ENCODE results near the gene LRRC75A. TPM values are rescaled to one million over a fixed set of nuclear protein-coding genes. Genes with fewer than 3 reads are reported as not detected.
A peak's percentile ranks its signal among the peaks of the same experiment; 100 is the strongest.

LRRC75A gene
- total RNA-seq, 1 experiment from 2014 or later, result 10.1 TPM

DNA sequence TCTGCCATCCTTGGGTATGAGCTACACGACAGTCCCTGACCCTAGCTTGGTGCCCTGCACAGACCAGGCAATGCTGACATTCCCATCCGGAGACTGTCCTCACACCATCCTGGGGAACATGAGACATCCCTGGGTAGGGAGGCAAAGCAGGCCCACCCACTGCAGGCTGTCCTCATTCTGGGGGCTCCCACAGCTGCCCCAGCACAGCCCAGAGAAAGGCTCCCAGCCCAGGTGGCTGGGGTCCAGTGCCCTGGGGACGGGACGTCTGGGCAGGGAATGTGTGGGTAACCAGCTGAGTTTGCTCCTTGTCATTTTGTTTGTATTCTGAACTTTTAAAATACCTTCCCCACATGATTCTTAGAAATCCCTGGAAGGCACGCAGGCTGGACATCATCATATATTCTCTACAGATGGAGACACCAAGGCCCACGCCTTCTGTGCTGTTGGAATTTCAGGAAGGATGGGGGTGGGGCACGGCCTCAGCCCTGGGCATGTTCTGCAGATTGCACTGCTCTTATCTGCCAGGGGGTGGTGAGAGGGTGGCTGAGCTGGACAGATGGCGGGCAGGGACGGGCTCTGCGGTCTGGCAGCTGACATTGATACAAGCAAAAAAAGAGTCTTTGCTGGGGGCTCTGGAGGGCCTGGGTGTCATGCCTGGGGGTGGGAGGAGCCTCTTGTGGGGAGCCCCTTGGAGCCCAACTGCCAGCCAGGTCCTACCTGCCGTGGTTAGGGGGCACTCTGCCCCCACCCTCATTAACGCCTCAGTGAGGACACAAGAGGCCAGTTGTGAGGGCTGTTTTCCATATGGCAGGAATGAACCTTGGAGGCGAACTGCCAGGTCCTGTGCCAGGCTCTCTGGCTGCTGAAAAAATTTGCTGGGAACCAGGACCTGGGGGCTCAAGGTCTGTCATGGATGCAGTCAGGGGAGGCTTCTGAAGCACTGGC is 28.4 kb downstream of the LRRC75A start:
- WGBS (ENCODE audit: extremely low coverage, insufficient read length, low lambda C conversion rate), result no CpG with 5 or more reads among the region's 13 CpGs
- no peak overlapping the region for H2BK15ac ChIP-seq (ENCODE audit: low read depth, low read length)
- no peaks in the 10 kb centered on the region for H4K20me1 ChIP-seq (ENCODE audit: control insufficient read depth, insufficient read depth, insufficient read length)
- peaks cover 5% of the 10 kb centered on the region for H3K4me1 ChIP-seq (ENCODE audit: insufficient read depth, low read length)
- H3K9me3 ChIP-seq (ENCODE audit: control insufficient read depth, low read depth, low read length), result no peaks in the 10 kb centered on the region
- no peak overlapping the region for H3T11ph ChIP-seq (ENCODE audit: low read length)
- H3K18ac ChIP-seq (ENCODE audit: insufficient read length, low read depth, low read length), result no peak overlapping the region
- no peak overlapping the region for H4K91ac ChIP-seq (ENCODE audit: insufficient read length, low read depth, low read length)
- no peak overlapping the region for H2BK20ac ChIP-seq (ENCODE audit: low read depth, low read length, poor library complexity, severe bottlenecking)
- Mint-ChIP-seq H3K9me3 (no peaks in the 10 kb centered on the region), H3K27me3 (ENCODE audit: low read depth) (no peaks in the 10 kb centered on the region), H3K27ac (no peak overlapping the region), H3K4me1 (peaks cover 28 to 47% of the 10 kb centered on the region in 2 experiments), H3K36me3 (ENCODE audit: insufficient read depth in 1 of 3, low read depth in 3 of 3) (peaks cover 0 to 12% (median 10%) of the 10 kb centered on the region in 3 experiments; a peak in 6 of 7 replicates), H3K4me3 (no peak overlapping the region)
- no peak overlapping the region for H3K14ac ChIP-seq (ENCODE audit: insufficient read depth, low read length)
- H2BK5ac ChIP-seq (ENCODE audit: insufficient read length, low read length), result no peak overlapping the region
- H3K79me1 ChIP-seq (ENCODE audit: insufficient read depth, low read depth, low read length, poor library complexity, severe bottlenecking), result no peaks in the 10 kb centered on the region
- H2BK12ac ChIP-seq (ENCODE audit: insufficient read length, low read depth, low read length), result no peak overlapping the region
- H3K79me2 ChIP-seq (ENCODE audit: insufficient read depth, low read length), result no peaks in the 10 kb centered on the region
- TF ChIP-seq, protein P1, sequence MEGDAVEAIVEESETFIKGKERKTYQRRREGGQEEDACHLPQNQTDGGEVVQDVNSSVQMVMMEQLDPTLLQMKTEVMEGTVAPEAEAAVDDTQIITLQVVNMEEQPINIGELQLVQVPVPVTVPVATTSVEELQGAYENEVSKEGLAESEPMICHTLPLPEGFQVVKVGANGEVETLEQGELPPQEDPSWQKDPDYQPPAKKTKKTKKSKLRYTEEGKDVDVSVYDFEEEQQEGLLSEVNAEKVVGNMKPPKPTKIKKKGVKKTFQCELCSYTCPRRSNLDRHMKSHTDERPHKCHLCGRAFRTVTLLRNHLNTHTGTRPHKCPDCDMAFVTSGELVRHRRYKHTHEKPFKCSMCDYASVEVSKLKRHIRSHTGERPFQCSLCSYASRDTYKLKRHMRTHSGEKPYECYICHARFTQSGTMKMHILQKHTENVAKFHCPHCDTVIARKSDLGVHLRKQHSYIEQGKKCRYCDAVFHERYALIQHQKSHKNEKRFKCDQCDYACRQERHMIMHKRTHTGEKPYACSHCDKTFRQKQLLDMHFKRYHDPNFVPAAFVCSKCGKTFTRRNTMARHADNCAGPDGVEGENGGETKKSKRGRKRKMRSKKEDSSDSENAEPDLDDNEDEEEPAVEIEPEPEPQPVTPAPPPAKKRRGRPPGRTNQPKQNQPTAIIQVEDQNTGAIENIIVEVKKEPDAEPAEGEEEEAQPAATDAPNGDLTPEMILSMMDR (conservative IDR thresholded peaks at IDR 0.05), result peak; percentile 41; the same call in 2 of the 3 replicates
- no peak overlapping the region for H3K4me2 ChIP-seq (ENCODE audit: insufficient read depth, insufficient read length, low read length)
- H3K9ac ChIP-seq (ENCODE audit: extremely low read depth, insufficient read length, low read length), result no peak overlapping the region
- H3K56ac ChIP-seq (ENCODE audit: insufficient read length, low read depth, low read length), result no peak overlapping the region
- H2AFZ ChIP-seq (ENCODE audit: low read length), result no peak overlapping the region
- H4K5ac ChIP-seq (ENCODE audit: insufficient read length, low read depth, low read length), result no peak overlapping the region
- peak; percentile 66 for DNase-seq
- H2BK120ac ChIP-seq (ENCODE audit: low read depth, low read length, poor library complexity, severe bottlenecking), result no peak overlapping the region
- H4K8ac ChIP-seq (replicated peaks; ENCODE audit: insufficient read length, low read depth, low read length), result no peak overlapping the region
- H3K27me3 ChIP-seq (ENCODE audit: insufficient read depth, low read length), result no peaks in the 10 kb centered on the region
- no peaks in the 10 kb centered on the region for H3K23me2 ChIP-seq (ENCODE audit: insufficient read length, low read depth, low read length, poor library complexity, severe bottlenecking)
- no peak overlapping the region for H2AK5ac ChIP-seq (ENCODE audit: insufficient read length, low read length)
- H3K4ac ChIP-seq (ENCODE audit: low read depth, low read length), result no peak overlapping the region
- H3K23ac ChIP-seq (ENCODE audit: insufficient read length, low read depth, low read length), result no peak overlapping the region
- H3K27ac ChIP-seq (ENCODE audit: insufficient read length, low read depth, low read length), result no peak overlapping the region
